ENCODE measurements around the gene ATP13A2.

Gene ATP13A2, protein sequence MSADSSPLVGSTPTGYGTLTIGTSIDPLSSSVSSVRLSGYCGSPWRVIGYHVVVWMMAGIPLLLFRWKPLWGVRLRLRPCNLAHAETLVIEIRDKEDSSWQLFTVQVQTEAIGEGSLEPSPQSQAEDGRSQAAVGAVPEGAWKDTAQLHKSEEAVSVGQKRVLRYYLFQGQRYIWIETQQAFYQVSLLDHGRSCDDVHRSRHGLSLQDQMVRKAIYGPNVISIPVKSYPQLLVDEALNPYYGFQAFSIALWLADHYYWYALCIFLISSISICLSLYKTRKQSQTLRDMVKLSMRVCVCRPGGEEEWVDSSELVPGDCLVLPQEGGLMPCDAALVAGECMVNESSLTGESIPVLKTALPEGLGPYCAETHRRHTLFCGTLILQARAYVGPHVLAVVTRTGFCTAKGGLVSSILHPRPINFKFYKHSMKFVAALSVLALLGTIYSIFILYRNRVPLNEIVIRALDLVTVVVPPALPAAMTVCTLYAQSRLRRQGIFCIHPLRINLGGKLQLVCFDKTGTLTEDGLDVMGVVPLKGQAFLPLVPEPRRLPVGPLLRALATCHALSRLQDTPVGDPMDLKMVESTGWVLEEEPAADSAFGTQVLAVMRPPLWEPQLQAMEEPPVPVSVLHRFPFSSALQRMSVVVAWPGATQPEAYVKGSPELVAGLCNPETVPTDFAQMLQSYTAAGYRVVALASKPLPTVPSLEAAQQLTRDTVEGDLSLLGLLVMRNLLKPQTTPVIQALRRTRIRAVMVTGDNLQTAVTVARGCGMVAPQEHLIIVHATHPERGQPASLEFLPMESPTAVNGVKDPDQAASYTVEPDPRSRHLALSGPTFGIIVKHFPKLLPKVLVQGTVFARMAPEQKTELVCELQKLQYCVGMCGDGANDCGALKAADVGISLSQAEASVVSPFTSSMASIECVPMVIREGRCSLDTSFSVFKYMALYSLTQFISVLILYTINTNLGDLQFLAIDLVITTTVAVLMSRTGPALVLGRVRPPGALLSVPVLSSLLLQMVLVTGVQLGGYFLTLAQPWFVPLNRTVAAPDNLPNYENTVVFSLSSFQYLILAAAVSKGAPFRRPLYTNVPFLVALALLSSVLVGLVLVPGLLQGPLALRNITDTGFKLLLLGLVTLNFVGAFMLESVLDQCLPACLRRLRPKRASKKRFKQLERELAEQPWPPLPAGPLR
- 42.8 to 65.9 (median 56.6) reads per million in 3 experiments for total RNA-seq

DNA sequence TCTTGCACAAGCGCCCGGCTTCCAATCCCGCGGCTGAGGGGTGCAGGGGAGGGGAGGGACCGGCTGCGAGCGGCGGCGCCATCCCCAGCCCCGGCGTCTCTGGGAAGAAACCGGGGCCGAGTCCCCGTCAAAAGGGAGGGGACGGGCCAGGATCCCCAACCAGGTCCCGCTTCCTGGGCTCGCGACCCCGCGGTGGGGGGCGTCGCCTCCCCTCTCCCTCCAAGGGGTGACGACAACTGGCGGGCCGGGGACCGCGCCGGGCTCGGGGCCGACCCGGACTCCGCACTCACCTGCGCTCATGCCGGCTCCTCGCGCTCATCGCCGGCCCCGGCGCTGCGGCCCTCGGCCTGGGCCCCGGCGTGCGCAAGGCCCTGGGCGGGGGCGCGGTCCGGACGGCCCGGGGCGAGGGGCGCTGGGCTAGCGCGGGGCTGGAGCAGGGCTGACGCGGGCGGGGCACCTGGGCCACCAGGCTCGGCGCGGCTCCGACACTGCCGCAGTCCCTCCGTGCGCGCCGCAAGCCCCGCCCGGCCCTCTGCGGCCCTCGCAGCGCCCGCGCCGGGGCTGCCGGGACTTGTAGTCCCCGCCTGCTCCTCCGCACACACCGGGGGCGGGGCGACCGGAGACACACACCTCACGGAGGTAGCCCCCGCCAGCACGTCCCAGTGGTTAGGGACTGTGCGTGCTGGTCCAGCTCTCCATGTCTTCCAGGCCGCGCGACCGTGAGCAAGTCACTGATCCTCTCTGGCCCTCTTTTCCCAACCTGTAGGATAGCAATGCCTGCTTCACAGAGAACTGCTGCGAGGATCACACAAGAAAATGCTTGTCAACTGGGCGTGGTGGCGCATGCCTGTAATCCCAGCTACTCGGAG, at the start of gene ATP13A2:
Gene ATP13A2 (minus strand): TSS at position 490 of the 869 bp plus-strand sequence. CDS start 190 bp downstream, at position 300.
- DNase-seq, result peak; percentile 83

DNA sequence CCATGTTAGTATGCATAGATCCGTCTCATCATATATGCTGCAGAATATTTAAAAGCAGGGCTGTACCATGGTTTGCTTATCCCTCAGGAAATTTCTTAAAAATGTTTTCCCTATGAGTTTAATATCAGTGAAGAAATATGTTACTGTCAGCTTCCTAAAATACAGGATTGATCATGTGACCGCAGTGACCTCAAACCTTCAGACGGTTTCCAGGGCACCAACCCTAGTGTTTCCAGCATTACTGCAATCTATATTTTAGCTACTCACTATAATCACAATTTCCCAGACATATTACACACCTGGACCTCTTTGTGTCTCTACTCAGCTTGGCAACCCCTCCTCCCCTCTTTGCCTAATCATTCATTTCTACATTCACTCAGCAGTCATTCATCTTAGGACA, 49.8 kb upstream of the ATP13A2 start:
- no peak for DNase-seq

DNA sequence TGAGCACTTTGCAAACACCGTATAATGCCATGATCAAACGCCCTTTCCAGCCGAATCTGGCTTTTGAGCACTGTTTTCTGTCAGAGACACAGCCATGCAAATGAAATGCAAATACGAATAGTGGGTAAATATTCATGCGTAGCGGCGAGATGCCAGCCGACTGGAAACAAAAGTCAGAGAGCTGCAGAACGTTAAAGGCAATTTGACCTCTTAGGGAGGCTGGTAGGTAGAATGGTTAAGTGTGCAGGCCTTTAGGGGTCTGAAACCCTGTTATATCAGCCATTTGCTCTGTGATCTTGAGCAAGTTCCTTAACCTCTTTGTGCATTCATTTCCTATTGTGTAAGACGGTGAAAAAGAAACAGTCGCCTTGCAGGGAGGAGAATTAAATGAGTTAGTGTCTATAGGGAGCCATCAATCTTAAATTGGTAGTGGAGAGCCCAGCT, 48.6 kb upstream of the ATP13A2 start:
- DNase-seq, result no peak

DNA sequence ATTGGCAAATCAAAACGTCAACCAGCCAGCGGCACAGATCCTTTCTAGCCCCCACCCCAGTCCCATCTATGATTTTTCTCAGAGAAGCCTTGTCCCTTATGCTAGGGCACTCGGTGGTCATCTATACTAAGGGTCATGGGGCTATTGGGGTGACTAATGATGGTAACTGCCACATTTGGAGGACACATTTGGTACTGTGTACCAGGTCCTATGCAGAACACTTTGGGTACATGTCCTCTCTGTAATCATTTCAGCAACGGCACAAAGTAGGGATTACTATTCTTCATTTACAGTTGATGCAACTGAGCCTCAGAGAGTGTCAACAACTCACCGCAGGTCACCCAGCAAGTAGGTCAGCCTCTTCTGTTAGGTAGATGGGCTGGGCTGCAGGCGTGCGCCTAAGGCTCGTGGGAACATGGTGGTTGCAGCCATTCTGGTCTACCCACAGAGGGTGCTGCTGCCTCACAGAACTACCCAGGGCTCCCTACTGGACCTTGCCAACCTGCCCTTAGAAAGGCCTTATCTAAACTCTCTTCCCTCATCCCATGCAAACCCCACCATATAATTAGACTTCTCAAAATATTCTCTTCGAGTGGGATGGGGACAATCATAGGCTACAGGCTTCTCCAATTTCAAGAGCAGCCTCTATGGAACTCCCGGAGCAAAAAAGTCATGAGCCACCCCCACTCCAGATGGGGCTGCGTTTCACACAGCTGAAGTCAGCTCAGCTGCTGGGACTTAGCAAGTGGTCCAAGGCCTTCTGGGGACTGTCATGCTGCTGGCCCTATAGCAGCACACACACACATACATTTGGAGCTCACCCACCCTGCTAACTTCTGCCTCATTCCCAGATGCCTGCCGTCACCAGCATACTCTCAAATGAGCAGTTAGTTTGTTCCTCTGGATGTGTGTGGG, 47.9 kb upstream of the ATP13A2 start:
- no peak for DNase-seq

DNA sequence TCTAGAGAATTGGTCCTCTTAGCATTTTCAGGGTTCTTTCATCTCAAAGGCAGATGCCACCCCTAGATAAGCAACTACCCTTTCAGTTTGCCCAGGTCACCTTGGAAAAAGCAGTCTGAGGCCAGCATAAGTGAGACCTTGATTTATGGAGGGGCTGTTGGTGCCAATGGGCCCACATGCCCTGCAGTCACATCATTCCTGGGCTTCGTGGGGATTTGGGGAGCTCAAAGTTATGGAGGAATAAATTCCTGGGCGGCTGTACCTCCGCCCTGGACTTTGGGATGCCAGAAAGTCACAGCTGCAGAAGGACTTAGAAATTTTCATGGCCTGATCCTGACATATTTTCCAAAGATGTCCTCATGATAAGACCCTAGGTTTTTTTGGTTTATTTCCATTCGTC, 44.8 kb upstream of the ATP13A2 start:
- no peak for DNase-seq

DNA sequence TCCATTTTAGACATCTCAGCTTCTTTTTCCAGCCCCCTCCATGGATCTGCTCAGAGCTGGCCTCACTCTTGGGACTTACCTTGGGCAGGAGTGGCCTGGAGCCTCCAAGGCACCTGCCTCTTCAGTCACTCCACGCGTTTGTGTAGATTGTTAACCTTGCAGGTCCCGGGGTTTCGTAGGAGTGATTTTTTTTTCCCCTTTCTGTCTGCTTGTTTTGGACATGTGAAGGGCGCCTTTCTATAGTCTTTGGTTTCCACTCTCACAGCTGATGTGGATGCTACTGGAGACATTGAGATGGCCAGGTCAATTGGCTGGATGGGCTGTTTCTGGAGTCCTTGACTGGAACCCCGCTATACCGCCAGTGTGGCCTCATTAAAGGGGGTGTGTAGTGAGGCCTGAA, 44.1 kb upstream of the ATP13A2 start:
- no peak for DNase-seq

DNA sequence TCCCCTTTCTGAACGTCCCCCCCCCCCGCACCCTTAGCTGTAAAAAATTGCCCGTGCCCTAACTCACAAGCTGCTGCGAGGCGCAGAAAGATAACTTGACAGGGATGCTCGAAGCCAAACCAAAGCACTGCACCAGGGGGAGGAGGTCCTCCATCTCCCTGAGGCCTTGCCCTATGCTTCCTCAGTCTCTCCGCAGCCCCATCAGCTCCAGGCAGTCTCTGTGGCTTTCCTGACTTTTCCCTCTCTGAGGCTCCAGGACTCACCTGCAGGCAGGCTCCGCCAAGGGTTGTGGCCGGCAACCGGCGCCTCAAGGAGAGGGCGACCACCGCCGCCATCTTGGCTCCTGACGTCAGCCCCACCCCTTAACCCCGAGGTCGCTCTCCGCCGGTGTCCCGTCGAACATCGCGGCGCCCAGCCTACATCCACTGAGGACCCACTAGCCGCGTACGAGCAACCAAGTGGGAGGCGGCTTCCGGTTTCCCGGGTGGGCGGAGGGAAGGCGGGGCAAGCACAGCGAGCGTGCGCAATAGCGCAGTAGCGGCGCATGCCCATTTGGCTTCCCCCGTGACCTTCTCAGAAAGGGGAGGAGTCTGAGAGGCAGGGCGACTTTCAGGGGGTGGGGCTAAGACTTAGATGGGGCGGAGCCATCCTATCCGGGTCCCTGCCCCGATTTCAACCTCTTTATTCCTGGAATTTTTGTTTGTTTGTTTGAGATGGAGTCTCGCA, 42.1 kb upstream of the ATP13A2 start, which contains the start of gene SDHB:
Gene SDHB (minus strand): TSS at position 348 of the 726 bp plus-strand sequence. CDS start 13 bp downstream, at position 335.
- DNase-seq, result peak; percentile 100

DNA sequence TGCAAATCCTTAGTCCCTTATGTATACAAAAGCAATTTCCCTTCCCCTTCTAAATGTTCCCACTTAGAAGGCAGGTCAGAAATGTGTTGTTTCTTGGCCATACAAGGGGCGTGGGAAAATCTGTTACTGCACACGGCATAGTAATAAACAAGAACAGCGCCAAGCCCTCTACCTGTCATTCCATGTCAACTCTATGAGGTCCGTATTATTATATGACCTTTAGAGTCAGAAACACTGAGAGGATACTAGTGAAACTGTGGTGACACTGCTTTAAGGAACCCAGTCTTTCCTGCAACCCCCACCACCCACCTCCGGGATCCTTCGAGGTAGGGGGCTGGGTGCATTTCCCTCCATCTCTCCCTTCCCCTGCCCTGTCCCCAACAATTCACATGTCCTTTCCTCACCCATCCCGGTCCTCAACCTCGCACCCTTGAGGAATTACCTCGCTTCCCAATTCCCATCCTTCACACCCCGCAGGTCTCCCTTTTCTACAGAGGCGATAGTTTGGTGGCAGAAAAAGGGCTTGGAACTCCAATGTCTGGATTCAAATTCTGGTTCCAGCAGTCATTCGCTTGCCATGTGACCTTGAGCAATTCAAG, 41.5 kb upstream of the ATP13A2 start:
- DNase-seq, result no peak

DNA sequence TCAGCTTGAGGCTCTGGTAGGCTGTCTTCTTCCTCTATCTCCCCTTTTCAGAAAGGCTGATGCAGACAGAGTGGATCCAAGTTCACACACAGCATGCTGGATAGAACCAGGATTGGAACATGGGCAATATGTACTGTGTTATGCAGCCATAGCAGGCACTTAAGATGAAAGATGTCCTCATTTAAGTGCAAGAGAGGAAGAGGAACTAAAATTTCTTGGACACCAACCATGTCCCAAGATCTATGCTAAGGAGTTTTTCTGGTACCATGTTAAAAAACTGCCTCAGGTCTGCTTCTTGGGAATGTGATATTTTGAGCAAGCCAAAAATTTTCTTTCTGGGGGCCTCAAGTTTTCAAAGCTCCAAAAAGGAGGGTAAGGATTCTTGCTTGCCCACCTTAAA, 40.9 kb upstream of the ATP13A2 start:
- no peak for DNase-seq

DNA sequence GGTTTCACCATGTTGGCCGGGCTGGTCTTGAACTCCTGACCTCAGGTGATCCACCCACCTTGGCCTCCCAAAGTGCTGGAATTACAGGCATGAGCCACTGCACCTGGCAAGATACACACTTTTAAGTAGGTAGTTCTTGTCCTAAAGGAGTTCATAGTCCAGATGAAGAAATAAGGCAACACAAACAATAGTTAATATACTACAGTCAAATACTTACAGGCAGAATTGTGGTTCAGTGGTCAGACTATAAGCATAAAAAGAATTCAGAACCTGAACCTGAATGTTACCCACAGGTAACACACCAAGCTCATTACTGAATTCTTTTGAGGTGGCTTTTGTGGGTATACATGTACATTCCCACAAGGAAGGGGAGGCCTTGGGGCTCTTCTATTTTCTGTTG, 40.3 kb upstream of the ATP13A2 start:
- no peak for DNase-seq

DNA sequence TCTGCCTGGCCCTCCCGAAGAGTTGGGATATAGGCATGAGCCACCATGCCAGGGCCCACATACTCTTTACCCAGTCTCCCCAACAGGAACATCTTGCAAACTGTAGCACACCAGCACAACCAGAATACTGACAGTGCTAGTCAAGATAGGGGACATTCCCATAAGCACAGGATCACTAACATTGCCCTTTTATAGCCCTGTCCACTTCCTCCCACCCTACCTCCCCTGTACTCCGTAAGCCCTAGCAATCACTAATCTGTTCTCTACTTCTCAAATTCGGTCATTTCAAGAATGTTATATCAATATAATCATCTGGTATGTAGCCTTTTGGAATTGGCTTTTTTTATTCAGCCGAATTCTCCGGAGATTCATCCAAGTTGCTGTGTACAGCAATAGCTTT, 36.2 kb upstream of the ATP13A2 start:
- no peak for DNase-seq

DNA sequence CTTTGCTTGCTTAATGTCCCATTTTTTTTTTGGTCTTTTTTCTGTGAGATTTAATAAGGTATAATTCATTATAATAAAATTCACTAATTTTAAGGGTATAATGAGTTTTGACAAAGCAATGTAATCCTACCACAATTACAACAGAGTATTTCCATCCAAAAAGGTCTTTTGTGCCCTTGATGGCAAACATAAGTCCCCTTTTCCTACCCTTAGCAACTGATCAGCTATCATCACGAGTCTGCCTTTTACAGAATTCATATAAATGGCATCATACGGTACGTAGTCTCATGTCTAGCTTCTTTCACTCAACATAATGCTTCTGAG, 34.6 kb upstream of the ATP13A2 start:
- no peak for DNase-seq

DNA sequence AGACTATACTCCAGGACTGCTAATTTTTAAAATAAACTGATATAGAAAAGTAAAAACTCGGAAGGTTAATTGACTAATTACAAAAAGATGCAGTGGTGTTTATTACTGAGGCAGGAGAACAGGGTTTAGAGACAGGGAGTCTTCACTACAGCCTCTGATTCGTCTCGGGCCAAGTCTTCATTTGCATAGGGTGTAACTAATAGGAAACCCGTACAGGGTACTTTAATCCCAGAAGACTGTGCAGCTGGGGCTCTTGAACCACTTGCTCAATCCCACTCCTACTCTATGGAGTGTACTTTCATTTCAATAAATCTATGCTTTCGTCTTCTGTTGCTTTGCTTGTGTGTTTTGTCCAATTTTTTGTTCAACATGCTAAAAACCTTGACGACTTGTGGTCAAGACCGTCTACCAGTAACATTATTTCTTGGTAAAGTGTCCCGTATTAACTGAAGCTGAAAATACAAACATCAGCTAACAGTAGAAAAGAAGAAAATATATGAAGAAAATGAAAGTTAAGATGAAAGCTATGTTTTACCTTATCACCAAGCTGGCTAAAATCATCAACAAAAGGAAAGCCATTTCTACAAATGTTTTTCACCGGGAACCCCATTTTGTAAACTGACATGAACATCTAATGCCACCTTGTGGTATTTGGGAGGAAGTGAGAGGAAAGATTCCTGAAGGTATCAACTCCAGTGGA, 34.1 kb upstream of the ATP13A2 start:
- peak; percentile 19 for DNase-seq

DNA sequence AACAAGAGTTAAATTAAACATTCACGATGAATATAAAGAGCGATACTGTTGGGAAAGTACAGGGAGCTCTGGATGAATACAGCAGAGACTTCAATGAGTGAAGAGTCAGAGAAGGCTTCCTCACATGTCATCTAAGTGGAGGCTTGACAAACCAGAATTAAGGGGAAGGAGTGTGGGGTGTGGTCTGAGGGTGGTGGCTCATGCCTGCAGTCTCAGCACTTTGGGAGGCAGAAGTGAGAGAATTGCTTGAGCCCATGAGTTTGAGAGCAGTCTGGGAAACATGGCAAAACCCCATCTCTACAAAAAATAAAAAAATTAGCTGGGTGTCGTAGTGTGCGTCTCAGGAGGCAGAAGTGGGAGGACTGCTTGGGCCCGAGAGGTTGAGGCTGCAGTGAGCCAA, 33.4 kb upstream of the ATP13A2 start:
- no peak for DNase-seq

DNA sequence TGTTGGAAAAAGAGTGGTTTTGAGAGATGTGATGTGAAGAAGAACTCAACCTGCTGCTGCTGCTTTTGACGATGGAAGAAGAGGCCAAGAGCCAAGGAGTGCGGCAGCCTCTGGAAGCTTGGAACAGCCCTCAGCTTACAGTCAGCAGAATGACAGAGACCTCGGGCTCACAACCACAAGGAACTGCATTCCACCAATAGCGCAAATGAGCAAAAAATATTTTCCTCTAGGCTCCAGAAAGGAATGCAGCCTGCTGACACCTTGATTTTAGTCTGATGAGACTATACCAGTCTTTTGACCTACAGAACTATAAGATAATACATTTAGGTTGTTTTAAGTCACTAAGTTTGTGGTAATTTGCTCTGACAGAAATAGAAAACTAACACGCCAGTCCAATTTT, 31.9 kb upstream of the ATP13A2 start:
- DNase-seq, result no peak

DNA sequence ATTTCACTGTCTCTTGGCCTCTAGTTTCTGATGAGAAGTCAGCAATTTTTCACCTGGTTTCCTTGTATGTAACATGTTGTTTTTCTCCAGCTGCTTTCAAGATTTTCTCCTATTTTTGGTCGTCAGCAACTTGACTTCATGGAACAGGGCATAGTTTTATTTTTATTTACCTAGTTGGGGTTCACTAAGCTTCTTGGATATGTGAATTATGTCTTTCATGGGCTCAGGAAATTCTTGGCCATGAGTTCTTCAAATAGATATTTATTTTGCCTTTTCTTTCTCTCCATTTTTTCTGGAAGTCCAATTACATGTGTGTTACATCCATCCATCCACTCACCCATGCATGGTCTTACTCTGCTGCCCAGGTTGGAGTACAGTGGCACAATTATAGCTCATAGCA, 28.4 kb upstream of the ATP13A2 start:
- no peak for DNase-seq

DNA sequence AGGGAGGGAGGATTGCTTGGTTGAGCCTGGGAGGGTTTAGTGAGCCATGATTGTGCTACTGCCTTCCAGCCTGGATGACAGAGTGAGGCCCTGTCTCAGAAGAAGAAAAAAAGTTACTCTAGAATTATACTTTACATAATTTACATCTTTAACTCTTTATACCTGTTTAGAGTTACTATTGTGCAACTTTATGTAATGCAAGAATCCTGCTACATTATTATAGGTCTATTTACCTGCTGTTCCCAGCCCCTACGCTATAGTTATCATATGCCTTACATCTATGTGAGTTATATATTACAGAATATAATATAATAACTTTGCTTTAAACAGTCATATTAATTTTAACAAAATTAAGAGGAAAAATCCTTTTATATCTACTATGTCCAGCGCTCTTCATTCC, 27.8 kb upstream of the ATP13A2 start:
- DNase-seq, result no peak

DNA sequence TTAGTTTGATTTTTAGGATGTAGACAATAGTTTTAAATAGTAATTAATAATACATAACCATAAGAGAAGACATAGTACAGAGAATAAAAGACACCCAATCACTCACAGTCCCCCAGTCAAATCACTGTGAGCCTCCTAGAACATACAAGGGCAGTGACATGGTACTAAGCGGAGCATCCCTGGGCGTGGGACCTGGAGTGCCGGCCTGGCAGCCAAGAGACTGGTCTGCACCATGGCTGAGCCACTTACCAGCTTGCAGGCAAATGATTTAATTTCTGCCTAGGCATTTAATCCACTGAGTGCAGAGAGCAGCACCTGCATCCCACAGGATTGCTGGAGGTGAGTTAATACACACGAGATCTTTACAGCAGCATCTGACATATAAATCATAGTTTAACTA, 21.8 kb upstream of the ATP13A2 start:
- no peak for DNase-seq

DNA sequence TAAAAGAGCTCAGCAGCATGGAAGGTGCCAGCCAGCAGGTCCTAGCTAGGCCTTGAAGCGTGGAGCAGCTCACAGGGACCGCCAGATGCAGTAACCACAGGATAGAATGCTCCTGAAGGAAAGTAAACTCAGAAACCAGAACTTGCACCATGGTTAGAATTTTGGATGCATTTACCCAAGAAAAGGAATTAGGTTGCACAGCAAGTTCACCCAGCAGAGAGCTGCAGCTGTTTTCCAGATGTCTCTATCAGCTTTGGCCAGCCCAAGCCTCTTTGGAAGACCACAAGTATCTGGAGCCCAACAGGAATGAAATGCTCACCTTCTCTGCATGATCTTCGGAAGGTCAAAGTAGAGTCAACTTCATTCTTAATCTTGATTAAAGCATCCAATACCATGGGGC, 21.0 kb upstream of the ATP13A2 start:
- DNase-seq, result no peak

Measured in central memory CD4-positive, alpha-beta T cell (primary cell).